Measurements from ENCODE around the gene ID4. TPM values are rescaled to one million over a fixed set of nuclear protein-coding genes. Genes with fewer than 3 reads are reported as not detected.

ID4 gene
- total and polyA plus RNA-seq, 2 of the 8 experiments (the other 6 are each of a cell fraction or from before 2014, with no cell fraction given) = 2.0 to 8.3 TPM

DNA sequence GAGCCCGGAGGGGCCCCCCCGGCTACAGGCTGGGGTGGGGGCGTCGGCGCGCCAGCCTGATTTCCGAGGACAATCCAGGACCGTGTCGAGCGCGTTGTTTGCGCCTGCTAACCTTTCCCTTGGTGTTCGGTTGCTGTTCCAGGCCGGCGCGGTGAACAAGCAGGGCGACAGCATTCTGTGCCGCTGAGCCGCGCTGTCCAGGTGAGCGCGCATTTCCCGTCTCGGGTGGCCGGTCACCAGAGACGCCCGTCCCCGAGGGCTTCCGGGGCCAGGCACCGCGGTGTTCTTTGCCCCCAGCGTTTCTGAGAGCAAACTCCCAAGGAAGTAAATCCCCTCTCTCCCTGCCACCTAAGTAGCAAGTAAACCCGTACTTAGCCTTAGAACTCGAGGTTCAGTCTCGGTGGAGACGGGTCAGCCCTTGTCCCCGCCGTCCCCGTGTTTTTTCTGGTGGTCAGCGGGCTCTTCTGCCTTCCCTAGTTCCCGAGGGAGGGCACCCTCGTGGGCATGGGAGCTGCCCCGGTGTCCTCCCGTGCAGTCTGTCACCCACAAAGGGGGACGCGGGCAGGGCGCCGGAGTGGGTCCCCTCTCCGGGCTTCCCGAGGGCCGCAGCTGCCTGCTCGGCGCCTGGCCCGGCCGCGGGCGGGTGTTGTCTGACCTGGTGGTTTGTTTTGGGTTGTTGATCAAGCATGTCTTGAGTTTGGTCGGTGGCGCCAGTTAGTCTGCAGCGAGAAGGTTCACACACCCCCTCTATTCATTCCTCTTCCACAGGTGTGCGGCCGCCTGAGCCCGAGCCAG lies 1.5 kb downstream of the ID4 start (continued):
- TF ChIP-seq EGR1 (IDR thresholded peaks at IDR 0.05; ENCODE audit: borderline replicate concordance, low read depth, low read length) (0 out of 2 replicates have a peak, but pooled peaks have one; percentile 11), TAF1 (IDR thresholded peaks at IDR 0.05; ENCODE audit: low read depth, low read length) (peak; percentile 63; the same call in 1 of the 2 replicates), CBX5 (IDR thresholded peaks at IDR 0.05; ENCODE audit: low read depth, low read length) (no peak), POLR2A (IDR thresholded peaks at IDR 0.05; ENCODE audit: control extremely low read depth in 1 of 2, low read depth in 2 of 2, low read length in 2 of 2) (peak in 1 of 2 experiments; percentile 19; a peak in 2 of 3 replicates), SIN3A (conservative IDR thresholded peaks at IDR 0.05 in 1 of 2, IDR thresholded peaks at IDR 0.05 in 1 of 2; ENCODE audit: low read depth in 1 of 2, low read length in 2 of 2) (peak in 1 of 2 experiments; percentile 61; a peak in 1 of 4 replicates), ATF2 (IDR thresholded peaks at IDR 0.05; ENCODE audit: low read length) (no peak), MAX (IDR thresholded peaks at IDR 0.05) (0 out of 2 replicates have a peak, but pooled peaks have one; percentile 21), ASH2L (IDR thresholded peaks at IDR 0.05; ENCODE audit: low read length) (peak; percentile 38)

Data from H1 (cell line).